GM12872 (cell line): Measurements from ENCODE around the gene ABI2.

Experiments used
- CTCF ChIP-seq: IDR thresholded peaks from 3 replicates; pipeline ENCODE4 v1.5.1; 2011; ENCODE audit warnings: low read depth, mild to moderate bottlenecking, low read length, moderate library complexity; ENCODE audit not compliant: insufficient read depth

Gene ABI2

GRCh38 chr2:203438528-203438927 is 110.3 kb downstream of the ABI2 start:
- TF ChIP-seq CTCF, result no peak

- no peak for TF ChIP-seq CTCF
Measured at GRCh38 chr2:203440671-203441070, 112.5 kb downstream of the ABI2 start.

- no peak for TF ChIP-seq CTCF
Measured at GRCh38 chr2:203441463-203441862, 113.3 kb downstream of the ABI2 start.

GRCh38 chr2:203442463-203442862 is 114.3 kb downstream of the ABI2 start:
- no peak for TF ChIP-seq CTCF

GRCh38 chr2:203444738-203445137 is 116.5 kb downstream of the ABI2 start:
- TF ChIP-seq CTCF, result no peak

- no peak for TF ChIP-seq CTCF
Measured at GRCh38 chr2:203446071-203446481, 117.9 kb downstream of the ABI2 start.

- no peak for TF ChIP-seq CTCF
Measured at GRCh38 chr2:203446780-203447179, 118.6 kb downstream of the ABI2 start.

GRCh38 chr2:203450561-203450960 is 122.4 kb downstream of the ABI2 start:
- no peak for TF ChIP-seq CTCF
